Choroid plexus epithelial cell (primary cell): ENCODE measurements around the gene CLMP.
"Not testable (repeated sequence)": the region's sequence is repeated elsewhere in the genome, so short reads cannot be mapped to it uniquely, and the experiment has no call there.

Experiments used
- DNase-seq: peaks from one replicate; pipeline ENCODE4 v3.0.0-alpha.2; 2010; ENCODE audit warnings: low read depth
- H3K4me3 ChIP-seq: 2 replicates; pipeline ENCODE4 v1.5.1; 2011; ENCODE audit warnings: low read depth, mild to moderate bottlenecking, control low read depth, low read length, moderate library complexity
- TF ChIP-seq, protein P1 (sequence below): conservative IDR thresholded peaks from 2 replicates; pipeline ENCODE4 v1.5.1; 2011; ENCODE audit warnings: low read depth, mild to moderate bottlenecking, control low read depth, inconsistent platforms, low read length, moderate library complexity

CLMP gene

DNA sequence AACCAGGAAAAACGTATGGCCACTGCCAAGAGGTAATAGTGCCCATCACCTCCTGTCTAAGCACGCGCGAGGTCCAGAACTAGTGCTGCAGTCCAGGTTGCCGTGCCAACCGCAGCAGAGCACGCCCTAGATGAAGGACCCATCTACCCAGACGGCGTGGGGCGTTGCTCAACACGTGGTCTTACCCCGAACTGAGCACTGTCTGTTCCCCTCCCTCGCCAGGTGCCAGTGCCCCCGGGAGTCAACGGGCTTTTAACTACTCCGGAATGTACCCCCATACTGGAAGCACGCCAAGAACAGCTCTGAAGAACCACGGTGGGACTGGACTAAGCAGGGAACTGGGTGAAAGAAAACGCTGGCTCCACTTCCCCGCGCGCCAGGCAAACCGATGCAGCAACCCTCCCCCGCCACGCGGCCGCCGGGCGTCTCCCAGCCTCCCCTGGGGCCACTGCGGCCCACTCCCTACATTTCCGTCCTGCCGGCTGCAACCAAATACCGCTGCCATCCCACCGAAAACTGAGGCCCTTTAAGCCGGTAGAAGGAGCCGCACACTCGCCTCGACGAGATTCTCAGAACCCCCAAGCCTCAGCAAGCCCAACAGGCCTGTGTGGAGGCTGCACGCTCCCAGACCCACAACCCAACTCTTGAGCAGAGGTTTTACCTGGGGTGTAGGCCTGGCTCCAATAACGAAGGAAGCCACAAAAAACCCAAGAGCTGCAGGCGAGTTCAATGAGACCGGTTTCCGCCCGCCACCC, 133.5 kb downstream of the CLMP start, which contains the start of gene HSPA8:
Gene HSPA8, minus strand, starts transcription at position 734 of the 755 bp plus-strand sequence. CDS start 812 bp downstream, outside the sequence.
- TF ChIP-seq, protein P1, sequence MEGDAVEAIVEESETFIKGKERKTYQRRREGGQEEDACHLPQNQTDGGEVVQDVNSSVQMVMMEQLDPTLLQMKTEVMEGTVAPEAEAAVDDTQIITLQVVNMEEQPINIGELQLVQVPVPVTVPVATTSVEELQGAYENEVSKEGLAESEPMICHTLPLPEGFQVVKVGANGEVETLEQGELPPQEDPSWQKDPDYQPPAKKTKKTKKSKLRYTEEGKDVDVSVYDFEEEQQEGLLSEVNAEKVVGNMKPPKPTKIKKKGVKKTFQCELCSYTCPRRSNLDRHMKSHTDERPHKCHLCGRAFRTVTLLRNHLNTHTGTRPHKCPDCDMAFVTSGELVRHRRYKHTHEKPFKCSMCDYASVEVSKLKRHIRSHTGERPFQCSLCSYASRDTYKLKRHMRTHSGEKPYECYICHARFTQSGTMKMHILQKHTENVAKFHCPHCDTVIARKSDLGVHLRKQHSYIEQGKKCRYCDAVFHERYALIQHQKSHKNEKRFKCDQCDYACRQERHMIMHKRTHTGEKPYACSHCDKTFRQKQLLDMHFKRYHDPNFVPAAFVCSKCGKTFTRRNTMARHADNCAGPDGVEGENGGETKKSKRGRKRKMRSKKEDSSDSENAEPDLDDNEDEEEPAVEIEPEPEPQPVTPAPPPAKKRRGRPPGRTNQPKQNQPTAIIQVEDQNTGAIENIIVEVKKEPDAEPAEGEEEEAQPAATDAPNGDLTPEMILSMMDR: no peak
- peak within 1 kb of the TSS; percentile 98 for H3K4me3 ChIP-seq
- DNase-seq: peak; percentile 71

DNA sequence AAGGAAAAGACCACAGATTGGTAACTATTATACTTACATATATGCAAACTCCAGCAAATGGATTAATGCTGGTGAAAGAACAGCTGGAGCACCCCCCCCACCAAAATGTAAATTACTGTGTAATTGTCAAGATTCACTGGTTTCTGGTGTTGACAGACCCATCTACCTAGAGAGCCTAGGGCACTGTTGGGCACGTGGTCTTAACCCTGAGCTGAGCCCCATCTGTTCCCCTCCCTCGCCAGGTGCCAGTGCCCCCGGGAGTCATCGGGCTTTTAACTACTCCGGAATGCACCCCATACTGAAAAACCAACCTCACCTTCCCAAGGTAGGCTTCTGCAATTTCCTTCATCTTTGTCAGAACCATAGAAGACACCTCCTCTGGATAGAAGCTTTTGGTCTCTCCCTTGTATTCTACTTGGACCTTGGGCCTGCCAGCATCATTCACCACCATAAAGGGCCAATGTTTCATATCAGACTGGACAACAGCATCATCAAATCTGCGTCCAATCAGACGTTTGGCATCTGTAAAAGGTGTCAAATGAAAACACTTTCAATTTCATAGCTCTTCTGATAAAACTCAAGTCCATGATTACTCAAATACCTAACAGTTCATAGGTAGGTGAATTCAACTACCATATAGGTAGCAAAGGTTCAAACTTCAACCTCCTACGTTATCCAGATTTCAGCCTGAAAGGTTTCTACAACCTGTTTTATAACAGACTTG, 134.6 kb downstream of the CLMP start:
- DNase-seq: no peak
- peak overlapping the region; percentile 98 for H3K4me3 ChIP-seq
- TF ChIP-seq, protein P1: no peak

DNA sequence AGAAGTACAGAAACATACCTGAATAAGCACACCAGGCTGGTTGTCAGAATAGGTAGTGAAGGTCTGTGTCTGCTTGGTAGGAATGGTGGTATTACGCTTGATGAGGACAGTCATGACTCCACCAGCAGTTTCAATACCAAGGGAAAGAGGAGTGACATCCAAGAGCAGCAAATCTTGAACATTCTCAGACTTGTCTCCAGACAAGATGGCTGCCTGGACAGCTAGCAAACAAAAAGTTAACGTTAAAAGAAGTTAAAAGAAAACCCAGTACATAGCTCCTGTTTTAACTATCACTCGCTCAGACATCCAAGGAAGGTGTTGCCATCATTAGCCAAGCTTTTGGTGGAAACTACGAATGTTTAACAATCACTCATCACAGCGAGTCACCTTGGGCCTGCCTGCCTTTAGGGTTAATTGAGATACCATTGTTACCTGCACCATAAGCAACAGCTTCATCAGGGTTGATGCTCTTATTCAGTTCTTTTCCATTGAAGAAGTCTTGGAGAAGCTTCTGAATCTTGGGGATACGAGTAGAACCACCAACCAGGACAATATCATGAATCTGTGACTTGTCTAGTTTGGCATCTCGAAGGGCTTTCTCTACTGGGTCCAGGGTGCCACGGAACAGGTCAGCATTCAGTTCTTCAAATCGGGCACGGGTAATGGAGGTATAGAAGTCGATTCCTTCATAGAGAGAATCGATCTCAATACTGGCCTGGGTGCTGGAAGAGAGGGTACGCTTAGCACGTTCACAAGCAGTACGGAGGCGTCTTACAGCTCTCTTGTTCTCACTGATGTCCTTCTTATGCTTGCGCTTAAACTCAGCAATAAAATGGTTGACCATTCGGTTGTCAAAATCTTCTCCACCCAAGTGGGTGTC, 135.8 kb downstream of the CLMP start:
- peak overlapping the region; percentile 98 for H3K4me3 ChIP-seq
- not testable (repeated sequence) for DNase-seq

DNA sequence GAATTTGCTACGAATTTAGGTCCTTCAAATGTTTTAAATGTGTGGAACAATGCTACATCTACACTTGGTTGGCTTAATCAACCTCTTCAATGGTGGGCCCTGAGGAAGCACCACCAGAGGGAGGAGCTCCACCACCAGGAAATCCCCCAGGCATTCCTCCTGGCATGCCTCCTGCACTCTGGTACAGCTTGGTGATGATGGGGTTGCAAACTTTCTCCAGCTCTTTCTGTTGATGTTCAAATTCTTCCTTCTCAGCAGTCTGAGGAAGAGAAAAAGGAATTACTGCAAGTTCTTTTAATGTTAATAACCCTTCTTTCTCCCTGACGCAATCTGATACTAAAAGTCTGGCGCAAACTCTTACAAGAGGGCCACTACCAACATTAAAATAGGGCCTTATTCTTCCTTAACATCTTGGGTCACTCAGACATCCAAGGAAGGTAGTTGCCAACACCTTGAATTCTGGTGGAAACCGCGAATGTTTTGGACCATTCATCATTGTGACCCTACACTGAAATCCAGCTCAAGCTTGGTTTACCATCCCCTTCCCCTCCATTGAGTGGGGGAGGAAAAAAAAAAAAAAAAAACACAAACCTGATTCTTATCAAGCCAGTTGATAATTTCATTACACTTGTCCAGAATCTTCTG, 137.3 kb downstream of the CLMP start:
- H3K4me3 ChIP-seq: no peak overlapping the region
- DNase-seq: no peak
- TF ChIP-seq, protein P1: peak; percentile 23

DNA sequence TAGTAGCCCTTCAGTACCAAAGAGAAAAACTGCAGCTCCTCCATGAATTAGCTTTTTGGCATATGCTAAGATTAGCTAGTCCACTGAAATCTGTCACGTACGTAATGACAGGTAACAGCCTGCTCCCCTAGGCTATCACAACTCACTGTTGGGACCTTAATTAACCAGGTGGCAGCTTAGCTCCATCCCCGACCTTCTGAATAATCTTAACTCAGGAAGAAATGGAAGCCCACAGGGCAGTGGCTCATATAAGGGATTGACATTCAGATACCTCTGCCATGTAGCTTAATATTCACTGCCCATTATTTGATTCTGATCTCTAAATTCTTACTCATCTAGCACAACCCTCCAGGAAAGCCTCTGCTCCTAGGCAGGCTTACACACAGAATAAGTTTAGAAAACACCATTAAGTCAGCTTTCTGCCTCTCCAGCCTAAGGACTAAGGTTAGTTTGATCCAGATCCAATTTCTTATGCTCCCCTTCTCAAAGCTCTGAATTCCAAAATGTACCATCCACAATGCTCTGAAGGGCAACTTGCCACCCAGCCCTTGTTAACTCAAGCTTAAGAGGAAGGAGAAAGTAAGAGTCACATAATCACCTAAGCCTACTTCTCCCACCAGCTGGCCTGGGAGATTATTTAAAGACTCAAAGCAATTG, 138.1 kb downstream of the CLMP start:
- DNase-seq: no peak
- no peak overlapping the region for H3K4me3 ChIP-seq
- TF ChIP-seq, protein P1: no peak

DNA sequence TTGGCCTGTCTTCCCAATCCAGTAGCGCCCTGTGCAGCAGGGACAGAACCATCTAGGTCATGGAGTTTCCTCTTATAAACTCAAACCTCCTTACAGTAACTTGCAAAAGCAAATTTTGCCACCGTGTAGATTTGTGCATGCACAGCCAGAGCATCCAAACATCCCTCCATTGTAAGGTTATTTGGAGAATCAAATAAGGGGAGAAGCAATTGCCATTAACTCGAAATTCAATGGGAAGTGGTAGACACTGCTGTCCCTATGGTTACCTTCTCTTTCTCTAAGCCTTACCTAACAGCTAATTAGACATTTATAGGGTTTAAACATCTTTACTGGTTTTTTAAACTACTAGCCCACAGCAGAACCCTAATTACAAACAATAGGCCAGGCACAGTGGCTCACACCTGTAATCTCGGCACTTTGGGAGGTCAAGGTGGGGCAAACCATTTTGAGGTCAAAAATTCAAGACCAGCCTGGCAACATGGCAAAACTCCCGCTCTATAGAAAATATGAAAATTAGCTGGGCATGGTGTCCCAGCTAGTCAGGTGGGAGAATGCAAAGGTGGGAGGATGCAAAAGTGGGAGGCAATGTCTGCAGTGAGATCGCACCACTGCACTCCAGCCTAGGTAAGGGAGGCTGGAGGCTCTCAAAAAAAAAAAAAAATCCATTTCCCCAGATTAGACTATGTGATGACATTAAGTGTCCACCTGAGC, 139.7 kb downstream of the CLMP start:
- TF ChIP-seq, protein P1: no peak
- H3K4me3 ChIP-seq: no peak overlapping the region
- no peak for DNase-seq
